Upper lobe of left lung (tissue), 6 donors: ENCODE measurements around the gene RBMS1. TPM values are rescaled to one million over a fixed set of nuclear protein-coding genes. Genes with fewer than 3 reads are reported as not detected.
"Not testable (repeated sequence)": the region's sequence is repeated elsewhere in the genome, so short reads cannot be mapped to it uniquely, and the experiment has no call there.

ENCODE experiments used
- ATAC-seq, 2 donors: fragments of 200-7000 bp; cut with Tn5 transposase; one replicate each; pipeline ENCODE4 v1.9.1; 2022; ENCODE audit warnings: mild to moderate bottlenecking in 2 of 2, moderate library complexity in 2 of 2; ENCODE audit not compliant: low FRiP score in 2 of 2
- DNase-seq, 2 donors: peaks; one replicate each; pipeline ENCODE4 v3.0.0-alpha.2; 2019 to 2020
- H3K27ac ChIP-seq, 4 donors: fragments of 200-600 bp; sonication (generic); one replicate each; pipeline ENCODE4 v1.5.1; 2016 to 2019
- H3K27me3 ChIP-seq, 4 donors: fragments of 200-600 bp; sonication (generic); one replicate each; pipeline ENCODE4 v1.5.1; 2017 to 2019
- H3K36me3 ChIP-seq, 4 donors: fragments of 200-600 bp; sonication (generic); one replicate each; pipeline ENCODE4 v1.5.1; 2016 to 2019
- H3K4me1 ChIP-seq, 4 donors: fragments of 200-600 bp; sonication (generic); one replicate each; pipeline ENCODE4 v1.5.1; 2018 to 2019
- H3K4me3 ChIP-seq, 4 donors: fragments of 200-600 bp; sonication (generic); one replicate each; pipeline ENCODE4 v1.5.1; 2017 to 2019; ENCODE audit warnings: mild to moderate bottlenecking in 2 of 4, moderate library complexity in 1 of 4
- H3K9me3 ChIP-seq, 4 donors: fragments of 200-600 bp; sonication (generic); one replicate each; pipeline ENCODE4 v1.5.1; 2018 to 2019
- CTCF ChIP-seq, 6 experiments: fragments of 450-650 bp in 4 of 6; fragments of 200-600 bp in 2 of 6; sonication (generic) in 2 of 6; IDR thresholded peaks; one replicate each; pipeline ENCODE4 v1.5.1; 2016 to 2019; ENCODE audit warnings: antibody characterized with exemption in 6 of 6
- EP300 ChIP-seq, 4 donors: sonication (generic); formaldehyde crosslinking; IDR thresholded peaks; one replicate each; pipeline ENCODE4 v1.5.1; 2017; ENCODE audit warnings: antibody characterized with exemption in 4 of 4, control low read depth in 2 of 4
- POLR2A ChIP-seq, 4 donors: fragments of 450-650 bp; IDR thresholded peaks; one replicate each; pipeline ENCODE4 v1.5.1; 2016 to 2017; ENCODE audit warnings: antibody characterized with exemption in 4 of 4, mild to moderate bottlenecking in 2 of 4
- POLR2AphosphoS5 ChIP-seq, 2 donors: sonication (generic); formaldehyde crosslinking; IDR thresholded peaks; one replicate each; pipeline ENCODE4 v1.5.1; 2017; ENCODE audit warnings: antibody characterized with exemption in 2 of 2
- WGBS, 2 donors: methylation state at CpG; one replicate each; pipeline ENCODE4 v1.1.5; 2017 to 2018; 5-methylcytosine and 5-hydroxymethylcytosine counted together
- total RNA-seq, 6 donors: library from RNA; depleted of rRNA in 4 of 6; stranded (reverse); fragments of >200 nt in 4 of 6; gene quantifications; one replicate each; pipeline versions ENCODE4 v1.1.0 to v1.2.1, GENCODE V29; 2016 to 2021
- donor health status: DM: no; HTN: no; CAD: no; lungs with moderate emphysema.
- donor health status: DM: no; HTN: yes; CAD: no; lungs with severe emphysema.

RBMS1 gene
- total RNA-seq, 6 donors from 2014 or later = 81.3 to 125 (median 95.4) TPM

GRCh38 chr2:160454070-160454797 is 39.4 kb downstream of the RBMS1 start:
- H3K4me1 ChIP-seq = peaks cover 17 to 63% (median 43%) of the 10 kb centered on the region in 4 donors
- peak overlapping the region in 2 of 4 donors; percentile 38 to 60 for H3K27ac ChIP-seq
- TF ChIP-seq CTCF (IDR thresholded peaks at IDR 0.05) = no peak
- TF ChIP-seq EP300 (IDR thresholded peaks at IDR 0.05) = no peak
- TF ChIP-seq POLR2AphosphoS5 (IDR thresholded peaks at IDR 0.05) = no peak
- no peak for TF ChIP-seq POLR2A (IDR thresholded peaks at IDR 0.05)
- DNase-seq = no peak
- no peak overlapping the region for H3K4me3 ChIP-seq
- 47 to 60% methylated on average over 2 of the region's 2 CpGs for WGBS, 2 donors
- no peaks in the 10 kb centered on the region for H3K27me3 ChIP-seq
- no peaks in the 10 kb centered on the region for H3K9me3 ChIP-seq
- no peaks in the 10 kb centered on the region for H3K36me3 ChIP-seq
- ATAC-seq = no peak

- peaks cover 17 to 57% (median 42%) of the 10 kb centered on the region in 4 donors for H3K4me1 ChIP-seq
- peak overlapping the region in 2 of 4 donors; percentile 38 to 60 for H3K27ac ChIP-seq
- TF ChIP-seq EP300 (IDR thresholded peaks at IDR 0.05) = no peak
- no peak for TF ChIP-seq POLR2A (IDR thresholded peaks at IDR 0.05)
- TF ChIP-seq CTCF (IDR thresholded peaks at IDR 0.05) = no peak
- TF ChIP-seq POLR2AphosphoS5 (IDR thresholded peaks at IDR 0.05) = no peak
- no peak for ATAC-seq
- 59 to 72% methylated on average over 3 of the region's 3 CpGs for WGBS, 2 donors
- H3K27me3 ChIP-seq = no peaks in the 10 kb centered on the region
- H3K9me3 ChIP-seq = no peaks in the 10 kb centered on the region
- H3K36me3 ChIP-seq = no peaks in the 10 kb centered on the region
- no peak for DNase-seq
- H3K4me3 ChIP-seq = no peak overlapping the region
Measured at GRCh38 chr2:160453111-160453820, 40.3 kb downstream of the RBMS1 start.

DNA sequence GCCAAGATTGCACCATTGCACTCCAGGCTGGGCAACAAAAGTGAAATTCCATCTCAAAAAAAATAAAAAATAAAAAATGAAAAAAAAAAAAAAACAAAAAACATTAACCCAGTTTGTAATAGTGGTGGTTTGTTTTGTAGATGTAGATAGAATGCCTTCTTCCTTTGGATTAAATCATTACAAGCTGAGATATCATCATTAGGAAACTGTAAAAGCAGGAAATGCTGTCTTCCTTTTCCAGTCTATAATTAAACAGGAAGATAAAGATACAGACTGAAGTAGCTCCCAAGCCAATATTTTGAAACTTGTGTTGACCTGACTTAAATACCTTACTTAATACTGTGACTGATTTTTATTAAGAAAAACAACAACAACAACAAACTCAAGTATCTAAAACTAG is 43.1 kb downstream of the RBMS1 start:
- Histone ChIP-seq H3K4me1 (peaks cover 17 to 36% (median 29%) of the 10 kb centered on the region in 4 donors), H3K4me3 (no peak overlapping the region), H3K27ac (peak overlapping the region in 1 of 4 donors; percentile 40), H3K9me3 (no peaks in the 10 kb centered on the region), H3K36me3 (no peaks in the 10 kb centered on the region), H3K27me3 (no peaks in the 10 kb centered on the region)
- DNase-seq (no peak), ATAC-seq (no peak)
- no peak for TF ChIP-seq EP300 (IDR thresholded peaks at IDR 0.05)
- no peak for TF ChIP-seq POLR2A (IDR thresholded peaks at IDR 0.05)
- no peak for TF ChIP-seq CTCF (IDR thresholded peaks at IDR 0.05)
- no peak for TF ChIP-seq POLR2AphosphoS5 (IDR thresholded peaks at IDR 0.05)

- H3K4me3 ChIP-seq, H3K36me3 ChIP-seq, H3K27me3 ChIP-seq, H3K27ac ChIP-seq, ATAC-seq, H3K9me3 ChIP-seq: not testable (repeated sequence)
- H3K4me1 ChIP-seq = peaks cover 10 to 20% (median 15%) of the 10 kb centered on the region in 4 donors
- WGBS, 2 donors = 95% methylated on average over 21 of the region's 29 CpGs; no CpG with 5 or more reads in 1 of the 2 donors
- DNase-seq = peak in 1 of 2 donors; percentile 65
Measured at GRCh38 chr2:160448821-160449220, 44.8 kb downstream of the RBMS1 start.

DNA sequence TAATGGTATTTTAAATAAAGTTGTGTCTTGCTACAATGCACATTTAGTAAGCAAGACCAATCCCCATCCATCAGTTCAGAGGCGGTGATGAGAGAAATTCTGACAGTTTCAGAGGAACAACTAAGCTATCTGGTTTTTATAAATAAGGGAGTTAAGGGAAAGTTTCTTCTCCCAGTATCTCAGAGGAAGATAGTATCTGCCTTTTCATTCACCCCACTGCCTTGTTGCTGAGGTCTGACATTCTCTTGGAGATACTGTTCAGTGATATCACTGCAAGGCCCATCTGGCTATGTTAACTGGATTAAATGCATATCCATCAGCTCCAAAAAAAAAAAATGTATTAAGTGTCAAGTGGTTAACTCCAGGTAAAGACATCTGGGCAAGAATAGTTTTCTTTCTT is 47.9 kb downstream of the RBMS1 start:
- no peaks in the 10 kb centered on the region for H3K27me3 ChIP-seq
- WGBS, 2 donors = 100% methylated on average over 1 of the region's 1 CpG
- no peak overlapping the region for H3K27ac ChIP-seq
- H3K9me3 ChIP-seq = no peaks in the 10 kb centered on the region
- no peak for DNase-seq
- no peak for ATAC-seq
- H3K36me3 ChIP-seq = no peaks in the 10 kb centered on the region
- H3K4me1 ChIP-seq = peaks cover 4 to 15% (median 8%) of the 10 kb centered on the region in 4 donors
- no peak for TF ChIP-seq EP300 (IDR thresholded peaks at IDR 0.05)
- no peak for TF ChIP-seq CTCF (IDR thresholded peaks at IDR 0.05)
- no peak for TF ChIP-seq POLR2AphosphoS5 (IDR thresholded peaks at IDR 0.05)
- TF ChIP-seq POLR2A (IDR thresholded peaks at IDR 0.05) = no peak
- H3K4me3 ChIP-seq = no peak overlapping the region
